GM12865 (cell line): ENCODE data around the gene TOX2.

Source experiments
- DNase-seq: peaks from one replicate; pipeline ENCODE4 v3.0.0; 2010; ENCODE audit warnings: low read depth
- H3K4me3 ChIP-seq: 2 replicates; pipeline ENCODE4 v1.5.1; 2011; ENCODE audit warnings: mild to moderate bottlenecking, low read depth, low read length, control low read depth
- CTCF ChIP-seq: IDR thresholded peaks from 2 replicates; pipeline ENCODE4 v1.5.1; 2011; ENCODE audit warnings: low read length, control low read depth, low read depth, inconsistent platforms; ENCODE audit not compliant: insufficient read depth; ENCODE audit errors: missing control alignments

TOX2 gene

GRCh38 chr20:44025756-44026155 is 111.1 kb downstream of the TOX2 start:
- no peak for TF ChIP-seq CTCF
- DNase-seq = no peak
- H3K4me3 ChIP-seq = no peak overlapping the region

GRCh38 chr20:44026647-44027342 is 112.1 kb downstream of the TOX2 start:
- no peak for TF ChIP-seq CTCF
- no peak for DNase-seq
- no peak overlapping the region for H3K4me3 ChIP-seq

GRCh38 chr20:44027343-44028002 is 112.8 kb downstream of the TOX2 start:
- DNase-seq = no peak
- TF ChIP-seq CTCF = no peak
- no peak overlapping the region for H3K4me3 ChIP-seq

- H3K4me3 ChIP-seq = no peak overlapping the region
- DNase-seq = no peak
- no peak for TF ChIP-seq CTCF
Observed at GRCh38 chr20:44028003-44028730, 113.5 kb downstream of the TOX2 start.

- DNase-seq = peak; percentile 88
- TF ChIP-seq CTCF = no peak
Observed at GRCh38 chr20:44028868-44029847, 114.5 kb downstream of the TOX2 start.

GRCh38 chr20:44029848-44030230 is 115.2 kb downstream of the TOX2 start:
- TF ChIP-seq CTCF = no peak
- no peak for DNase-seq
- H3K4me3 ChIP-seq = no peak overlapping the region

More at GRCh38 chr20:44028868-44029847, 114.5 kb downstream of the TOX2 start:
- no peak overlapping the region for H3K4me3 ChIP-seq
